T47D (cell line): ENCODE data around the gene NPNT.
A peak's percentile ranks its signal among the peaks of the same experiment; 100 is the strongest.
"Not testable (repeated sequence)": the region's sequence is repeated elsewhere in the genome, so short reads cannot be mapped to it uniquely, and the experiment has no call there.

ENCODE experiments used
- DNase-seq, 2 experiments: peaks; one replicate each; pipeline versions ENCODE4 v3.0.0 to v3.0.0-alpha.2; 2011 to 2012; ENCODE audit warnings: low read depth in 1 of 2, low spot score in 1 of 2
- JUND ChIP-seq: IDR thresholded peaks from 2 replicates; pipeline ENCODE4 v1.6.1; 2012; ENCODE audit warnings: low read depth
- in situ Hi-C: cut with HindIII; loops from 2 replicates; pipeline ENCODE4 v1.10.0; 2016; ENCODE audit warnings: low sequenced_read_pairs, low pct_unique_long_range_greater_than_20kb

NPNT gene

GRCh38 chr4:105894660-105895582 is at the start of gene NPNT:
Gene NPNT, plus strand, starts transcription at chr4:105895471. Its CDS starts 182 bp downstream, at chr4:105895653.
- in situ Hi-C loops = no loop called here
- peak in 1 of 2 experiments; percentile 52 for DNase-seq
- TF ChIP-seq JUND = no peak

DNA sequence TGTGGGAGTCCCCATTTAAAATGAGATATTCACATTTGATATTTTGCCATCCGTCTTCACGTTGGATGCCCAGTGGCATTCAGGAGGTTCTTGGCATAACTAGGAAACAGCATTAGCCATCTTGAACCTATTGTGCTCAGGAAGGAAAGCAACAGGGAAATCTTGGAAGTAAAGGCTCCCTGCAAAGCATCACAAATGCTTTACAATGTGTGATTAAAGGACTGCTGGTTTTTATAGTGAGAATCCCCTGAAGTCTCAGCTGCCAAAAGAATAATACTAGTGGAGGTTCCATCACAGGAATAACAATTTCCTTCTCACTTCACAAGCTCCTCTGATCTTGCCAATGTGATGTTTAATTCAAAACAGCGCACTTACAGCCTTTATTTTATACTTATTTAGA is 49.7 kb upstream of the NPNT start:
- DNase-seq = no peak
- in situ Hi-C loops = no loop called here
- no peak for TF ChIP-seq JUND

DNA sequence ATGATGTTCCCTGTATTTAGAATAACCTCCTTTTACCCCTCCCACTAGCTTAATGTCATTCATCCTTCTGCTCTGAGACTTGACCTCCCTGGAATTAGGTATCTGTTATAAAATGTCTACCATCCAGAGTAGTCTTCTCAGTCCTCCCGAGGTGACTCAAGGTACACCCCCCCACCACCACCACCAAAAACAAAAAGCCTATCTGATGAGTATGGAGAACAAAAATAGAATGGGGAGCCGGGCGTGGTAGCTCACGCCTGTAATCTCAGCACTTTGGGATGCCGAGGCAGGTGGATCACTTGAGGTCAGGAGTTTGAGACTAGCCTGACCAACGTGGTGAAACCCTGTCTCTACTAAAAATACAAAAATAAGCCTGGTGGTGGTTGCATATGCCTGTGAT is 46.9 kb upstream of the NPNT start:
- in situ Hi-C loops = not testable (repeated sequence)

GRCh38 chr4:105851196-105851595 is 44.1 kb upstream of the NPNT start:
- no peak for DNase-seq
- in situ Hi-C loops = no loop called here
- TF ChIP-seq JUND = no peak

More for the DNA sequence above, 46.9 kb upstream of the NPNT start:
- DNase-seq = not testable (repeated sequence)

DNA sequence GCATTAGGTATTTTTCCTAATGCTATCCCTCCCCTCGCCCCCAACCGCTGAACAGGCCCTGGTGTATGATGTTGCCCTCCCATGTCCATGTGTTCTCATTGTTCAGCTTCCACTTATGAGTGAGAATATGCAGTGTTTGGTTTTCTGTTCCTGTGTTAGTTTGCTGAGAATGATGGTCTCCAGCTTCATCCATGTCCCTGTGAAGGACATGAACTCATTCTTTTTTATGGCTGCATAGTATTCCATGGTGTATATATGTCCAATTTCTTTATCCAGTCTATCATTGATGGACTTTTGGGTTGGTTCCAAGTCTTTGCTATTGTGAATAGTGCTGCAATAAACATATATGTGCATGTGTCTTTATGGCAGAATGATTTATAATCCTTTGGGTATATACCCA is 43.0 kb upstream of the NPNT start:
- in situ Hi-C loops, DNase-seq: not testable (repeated sequence)

DNA sequence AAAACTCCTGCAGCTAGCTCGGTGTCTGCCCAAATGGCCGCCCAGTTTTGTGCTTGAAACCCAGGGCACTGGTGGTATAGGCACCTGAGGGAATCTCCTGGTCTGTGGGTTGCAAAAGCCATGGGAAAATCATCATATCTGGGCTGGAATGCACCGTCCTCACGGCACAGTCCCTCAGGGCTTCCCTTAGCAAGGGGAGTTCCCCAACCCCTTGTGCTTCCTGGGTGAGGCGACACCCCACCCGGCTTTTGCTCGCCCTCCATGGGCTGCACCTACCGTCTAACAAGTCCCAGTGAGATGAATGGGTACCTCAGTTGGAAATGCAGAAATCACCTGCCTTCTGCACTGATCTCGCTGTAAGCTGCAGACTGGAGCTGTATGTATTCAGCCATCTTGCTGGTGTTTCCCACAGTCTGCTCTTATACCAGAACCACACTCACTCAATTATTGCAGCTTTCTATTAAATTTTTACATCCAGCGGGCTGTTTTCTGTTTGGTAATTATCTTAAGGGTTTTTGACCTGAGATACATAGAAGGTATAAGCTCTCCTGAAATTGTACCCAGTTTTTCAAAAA is 36.7 kb upstream of the NPNT start:
- in situ Hi-C loops = no loop called here
- no peak for DNase-seq
- TF ChIP-seq JUND = no peak

- TF ChIP-seq JUND = peak; percentile 31; the same call in 1 of the 2 replicates
- DNase-seq = peak; percentile 1 to 8
- in situ Hi-C loops = no loop called here
Observed at GRCh38 chr4:105859233-105859632, 36.0 kb upstream of the NPNT start.

GRCh38 chr4:105870963-105871362 is 24.3 kb upstream of the NPNT start:
- no peak for TF ChIP-seq JUND
- no peak for DNase-seq
- in situ Hi-C loops = no loop called here

DNA sequence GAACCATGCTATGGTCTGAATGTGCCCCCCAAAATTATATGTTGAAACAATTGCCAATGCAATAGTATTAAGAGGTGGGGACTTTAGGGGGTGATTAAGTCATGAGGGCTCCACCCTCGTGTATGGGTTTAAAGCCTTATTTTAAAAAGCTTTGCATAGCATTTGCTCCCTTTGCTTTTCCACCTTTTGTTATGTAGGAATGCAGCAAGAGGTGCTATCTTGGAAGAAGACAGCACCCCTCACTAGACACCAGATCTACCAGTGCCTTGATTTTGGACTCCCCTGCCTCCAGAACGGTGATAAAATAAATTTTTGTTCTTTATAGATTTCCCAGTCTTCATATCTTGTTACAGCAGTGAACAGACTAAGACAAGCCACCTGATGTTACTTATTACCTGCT is 23.3 kb upstream of the NPNT start:
- in situ Hi-C loops = no loop called here
- DNase-seq = no peak
- no peak for TF ChIP-seq JUND

DNA sequence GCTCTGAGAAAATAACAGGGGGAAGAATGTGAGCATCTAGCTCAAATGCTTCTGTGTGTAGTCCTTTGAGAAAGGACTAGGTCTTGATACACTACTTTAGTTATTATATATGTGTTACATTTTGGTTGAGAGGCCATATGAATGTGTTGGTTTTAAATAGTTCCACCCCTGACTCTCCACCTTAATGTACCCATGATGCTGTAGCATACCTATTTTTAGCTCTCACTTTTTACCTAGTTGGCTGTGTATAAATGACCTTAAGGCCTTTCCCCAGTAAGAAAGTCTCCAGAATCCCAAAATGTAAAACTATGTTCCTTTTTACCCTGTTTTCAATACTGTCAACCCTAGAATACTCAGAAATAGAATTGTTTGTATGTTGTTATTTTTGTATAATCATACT is 20.0 kb upstream of the NPNT start:
- no peak for TF ChIP-seq JUND
- in situ Hi-C loops = no loop called here

GRCh38 chr4:105878668-105879067 is 16.6 kb upstream of the NPNT start:
- DNase-seq = no peak
- no peak for TF ChIP-seq JUND
- in situ Hi-C loops = no loop called here

More for the DNA sequence above, 20.0 kb upstream of the NPNT start:
- no peak for DNase-seq

DNA sequence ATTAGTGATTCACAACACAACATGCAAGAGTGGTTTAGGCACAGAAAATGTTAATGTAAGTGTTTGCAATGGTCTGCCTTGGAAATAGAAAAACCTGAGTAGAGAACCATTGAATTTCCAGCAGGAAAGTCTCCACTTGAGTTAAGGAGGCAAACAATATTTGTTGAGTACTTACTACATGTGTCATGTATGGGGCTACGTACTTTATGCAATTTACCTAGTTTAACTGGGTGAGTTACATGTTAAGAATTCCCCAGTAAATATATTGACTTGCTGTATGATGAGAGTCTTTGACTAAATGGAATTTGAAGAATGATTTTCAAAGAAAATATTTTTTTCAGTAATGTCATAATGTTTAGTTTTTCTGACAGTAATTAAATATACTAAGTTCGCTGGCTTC is 7.8 kb upstream of the NPNT start:
- no peak for DNase-seq
- in situ Hi-C loops = no loop called here
- no peak for TF ChIP-seq JUND
